ENCODE measurements around the gene RTN1. TPM values are rescaled to one million over a fixed set of nuclear protein-coding genes. Genes with fewer than 3 reads are reported as not detected.

RTN1 gene
- total and polyA plus RNA-seq, 2 experiments from 2014 or later, result 0.15 TPM; not detected in 1

DNA sequence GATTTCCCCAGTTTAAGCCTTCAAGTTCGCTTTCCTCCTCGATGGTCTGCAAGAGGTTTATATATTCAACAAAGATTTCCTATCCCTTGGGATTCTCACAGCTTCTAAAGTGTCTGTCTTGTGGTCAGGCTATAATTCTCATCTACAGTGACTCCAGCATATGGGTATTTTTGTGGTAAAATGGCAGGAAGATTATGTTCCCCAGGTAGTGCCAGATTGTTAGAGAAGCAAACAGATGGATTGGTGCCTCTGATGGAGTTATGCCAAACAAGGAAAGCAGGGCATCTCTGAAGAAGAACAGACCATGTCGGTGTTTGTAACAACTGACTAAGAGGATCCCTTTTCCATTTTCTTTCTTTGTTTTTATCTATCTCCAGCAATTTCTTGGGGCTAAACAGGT lies 288.4 kb downstream of the RTN1 start:
- Histone ChIP-seq H3K4me3 (no peak overlapping the region), H3K9ac (no peak overlapping the region), H3K36me3 (ENCODE audit: low read depth) (no peaks in the 10 kb centered on the region), H3K79me2 (ENCODE audit: insufficient read depth) (no peaks in the 10 kb centered on the region), H3K4me2 (ENCODE audit: unreplicated experiment) (no peak overlapping the region), H3K27ac (no peak overlapping the region), H3K27me3 (replicated peaks; ENCODE audit: insufficient read depth) (no peaks in the 10 kb centered on the region), H3K4me1 (ENCODE audit: insufficient read depth) (no peaks in the 10 kb centered on the region), H3K9me3 (ENCODE audit: low read depth) (no peaks in the 10 kb centered on the region), H4K20me1 (ENCODE audit: insufficient read depth) (no peaks in the 10 kb centered on the region), H3F3A (ENCODE audit: insufficient read depth) (no peaks in the 10 kb centered on the region), H2AFZ (no peak overlapping the region), H3K9me2 (ENCODE audit: insufficient read depth) (no peaks in the 10 kb centered on the region)
- TF ChIP-seq EZH2 (IDR thresholded peaks at IDR 0.05; ENCODE audit: insufficient read depth, poor library complexity, severe bottlenecking) (no peak), EZH2phosphoT487 (IDR thresholded peaks at IDR 0.05; ENCODE audit: insufficient read depth, low read depth) (no peak)
- WGBS, 2 experiments (ENCODE audit: low coverage in 1 of 2, low lambda C conversion rate in 2 of 2, missing lambda C conversion rate in 2 of 2), result 48 to 52% methylated on average over 3 of the region's 3 CpGs
- DNase-seq, result no peak
- in situ Hi-C loops (cut with MboI), result no loop called here

DNA sequence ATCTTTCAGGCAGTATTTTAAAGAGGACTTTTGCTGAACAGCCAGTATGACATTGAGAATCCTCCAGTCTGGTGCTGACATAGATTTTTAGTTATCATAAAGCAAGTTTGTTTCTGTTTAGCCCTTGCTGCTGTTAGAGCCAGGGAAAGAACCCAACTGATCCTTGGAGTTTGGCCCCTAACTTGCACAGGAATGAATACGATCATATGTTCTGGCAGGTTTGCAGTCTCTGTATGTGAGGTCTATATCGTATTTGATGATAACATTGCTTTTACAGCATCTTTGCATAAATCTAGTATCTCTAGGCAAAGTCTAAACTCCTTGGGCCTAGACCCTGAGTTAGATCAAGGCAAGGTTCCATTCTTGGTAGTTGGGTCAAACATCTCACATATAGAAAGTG lies 289.7 kb downstream of the RTN1 start:
- Histone ChIP-seq H3K79me2 (ENCODE audit: insufficient read depth) (no peaks in the 10 kb centered on the region), H3K9ac (no peak overlapping the region), H4K20me1 (ENCODE audit: insufficient read depth) (no peaks in the 10 kb centered on the region), H3K27ac (no peak overlapping the region), H3K4me2 (ENCODE audit: unreplicated experiment) (no peak overlapping the region), H3F3A (ENCODE audit: insufficient read depth) (no peaks in the 10 kb centered on the region), H3K27me3 (replicated peaks; ENCODE audit: insufficient read depth) (peaks cover 4% of the 10 kb centered on the region), H3K9me3 (ENCODE audit: low read depth) (no peaks in the 10 kb centered on the region), H3K9me2 (ENCODE audit: insufficient read depth) (no peaks in the 10 kb centered on the region), H2AFZ (no peak overlapping the region), H3K36me3 (ENCODE audit: low read depth) (no peaks in the 10 kb centered on the region), H3K4me3 (no peak overlapping the region), H3K4me1 (ENCODE audit: insufficient read depth) (no peaks in the 10 kb centered on the region)
- in situ Hi-C loops (cut with MboI), result no loop called here
- 42 to 48% methylated on average over 2 of the region's 2 CpGs for WGBS, 2 experiments (ENCODE audit: low coverage in 1 of 2, low lambda C conversion rate in 2 of 2, missing lambda C conversion rate in 2 of 2)
- DNase-seq, result no peak
- TF ChIP-seq EZH2phosphoT487 (IDR thresholded peaks at IDR 0.05; ENCODE audit: insufficient read depth, low read depth) (no peak), EZH2 (IDR thresholded peaks at IDR 0.05; ENCODE audit: insufficient read depth, poor library complexity, severe bottlenecking) (no peak)

DNA sequence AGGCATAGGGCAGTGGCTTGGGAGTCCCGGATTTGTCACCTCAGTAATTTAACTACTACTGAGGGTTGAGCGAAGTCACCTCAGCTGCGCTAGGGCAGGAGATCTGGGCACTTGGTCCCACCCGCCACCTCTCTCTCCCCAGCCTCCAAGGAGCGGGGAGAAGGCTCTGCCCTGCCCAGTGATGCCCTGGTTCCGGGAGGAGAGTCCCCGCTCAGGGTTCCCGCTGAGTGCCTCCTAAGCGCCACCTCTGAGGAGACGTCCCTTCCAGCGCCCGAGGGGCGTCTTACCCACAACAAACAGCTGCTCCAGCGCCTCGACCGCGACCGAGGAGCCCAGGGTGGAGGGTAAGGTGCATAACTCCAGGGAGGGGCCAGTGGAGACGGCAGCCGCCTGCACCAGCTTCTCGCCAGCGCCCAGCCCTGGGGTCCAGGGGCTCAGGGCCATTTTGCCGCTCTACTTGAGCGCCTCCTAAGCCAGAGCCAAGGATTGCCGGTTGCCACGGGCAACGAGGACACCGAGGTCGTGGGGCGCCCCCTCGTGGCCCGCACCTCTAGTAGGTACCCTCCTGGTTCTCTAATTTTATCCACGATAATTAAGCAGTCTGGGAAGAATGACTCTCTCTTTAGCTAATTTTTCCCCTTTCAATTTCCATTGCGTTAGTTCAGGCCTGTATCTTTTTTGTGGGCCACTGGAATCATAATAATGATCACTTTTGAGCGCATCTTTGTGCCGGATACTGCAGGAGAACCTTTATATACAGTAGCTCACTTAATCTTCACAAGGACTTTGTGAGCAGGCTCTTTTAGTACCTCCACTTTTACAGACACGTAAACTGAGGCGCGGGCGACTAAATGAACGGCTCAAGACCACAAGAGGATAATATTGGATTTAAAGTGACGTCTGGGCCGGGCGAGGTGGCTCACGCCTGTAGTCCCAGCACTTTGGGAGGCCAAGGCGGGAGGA lies 294.0 kb downstream of the RTN1 start, which contains the start of gene CCDC175:
Gene CCDC175 (minus strand): TSS at position 481 of the 963 bp plus-strand sequence. CDS start 37 bp downstream, at position 444.
- Histone ChIP-seq H3K9ac (peak within 1 kb of the TSS; percentile 25; the same call in 1 of the 2 replicates), H3K9me2 (ENCODE audit: insufficient read depth) (no peaks in the 10 kb centered on the region), H2AFZ (peak within 1 kb of the TSS; percentile 82), H3K36me3 (ENCODE audit: low read depth) (no peaks in the 10 kb centered on the region), H3K4me3 (peak within 1 kb of the TSS; percentile 69), H3K9me3 (ENCODE audit: low read depth) (no peaks in the 10 kb centered on the region), H4K20me1 (ENCODE audit: insufficient read depth) (no peaks in the 10 kb centered on the region), H3K27me3 (replicated peaks; ENCODE audit: insufficient read depth) (peaks cover 8% of the 10 kb centered on the region), H3K4me1 (ENCODE audit: insufficient read depth) (no peaks in the 10 kb centered on the region), H3F3A (ENCODE audit: insufficient read depth) (no peaks in the 10 kb centered on the region), H3K4me2 (ENCODE audit: unreplicated experiment) (peak within 1 kb of the TSS; percentile 93), H3K27ac (no peak within 1 kb of the TSS), H3K79me2 (ENCODE audit: insufficient read depth) (no peaks in the 10 kb centered on the region)
- 13 to 15% methylated on average over 42 to 45 of the region's 46 CpGs for WGBS, 2 experiments (ENCODE audit: low coverage in 1 of 2, low lambda C conversion rate in 2 of 2, missing lambda C conversion rate in 2 of 2)
- in situ Hi-C loops (cut with MboI), result no loop called here
- DNase-seq, result peak; percentile 92
- TF ChIP-seq EZH2phosphoT487 (IDR thresholded peaks at IDR 0.05; ENCODE audit: insufficient read depth, low read depth) (no peak), EZH2 (IDR thresholded peaks at IDR 0.05; ENCODE audit: insufficient read depth, poor library complexity, severe bottlenecking) (no peak)

GRCh38 chr14:59570122-59570521 lies 300.5 kb downstream of the RTN1 start:
- Histone ChIP-seq H3K9me3 (ENCODE audit: low read depth) (no peaks in the 10 kb centered on the region), H3K9ac (no peak overlapping the region), H3K79me2 (ENCODE audit: insufficient read depth) (no peaks in the 10 kb centered on the region), H3K27me3 (replicated peaks; ENCODE audit: insufficient read depth) (peaks cover 24% of the 10 kb centered on the region), H3K4me1 (ENCODE audit: insufficient read depth) (no peaks in the 10 kb centered on the region), H3K4me2 (ENCODE audit: unreplicated experiment) (no peak overlapping the region), H3K27ac (no peak overlapping the region), H3K4me3 (no peak overlapping the region), H3K9me2 (ENCODE audit: insufficient read depth) (no peaks in the 10 kb centered on the region), H3K36me3 (ENCODE audit: low read depth) (no peaks in the 10 kb centered on the region), H2AFZ (no peak overlapping the region), H3F3A (ENCODE audit: insufficient read depth) (no peaks in the 10 kb centered on the region), H4K20me1 (ENCODE audit: insufficient read depth) (no peaks in the 10 kb centered on the region)
- TF ChIP-seq EZH2phosphoT487 (IDR thresholded peaks at IDR 0.05; ENCODE audit: insufficient read depth, low read depth) (no peak), EZH2 (IDR thresholded peaks at IDR 0.05; ENCODE audit: insufficient read depth, poor library complexity, severe bottlenecking) (no peak)
- in situ Hi-C loops (cut with MboI), result no loop called here
- no peak for DNase-seq

Data from GM23248 (cell line).